ENCODE measurements around the gene GPC6.

The GPC6 gene

DNA sequence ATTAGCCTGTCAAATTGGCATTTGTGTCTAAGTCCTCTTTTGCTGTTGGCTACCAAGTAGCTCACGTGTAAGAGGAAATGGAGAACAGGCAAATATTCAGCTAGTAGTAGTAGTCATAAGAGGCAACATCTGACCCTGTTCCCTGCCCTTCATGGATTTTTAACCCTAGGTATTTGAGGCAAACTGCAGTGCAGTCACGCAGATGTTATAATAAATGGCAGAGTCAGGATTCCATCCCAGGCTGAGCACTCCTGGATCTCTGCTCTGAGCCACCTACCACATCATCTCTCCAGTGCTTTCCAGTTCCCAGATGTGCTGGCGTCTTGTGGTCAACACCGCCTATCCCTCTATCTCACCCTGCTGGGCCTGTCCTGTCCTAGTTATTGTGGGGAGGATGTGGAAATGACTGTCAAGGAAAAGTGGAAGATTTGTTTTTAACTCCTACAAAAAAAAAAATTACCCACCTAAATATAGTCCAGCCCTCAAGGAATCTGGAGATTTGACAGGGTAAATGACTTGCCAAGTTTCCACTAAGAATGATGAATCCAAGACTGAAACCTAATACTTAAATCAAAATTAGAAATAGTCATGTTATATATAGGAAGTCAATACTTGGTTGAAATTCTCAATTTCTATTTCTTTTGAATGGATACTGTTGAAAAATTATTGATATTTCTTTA is 322.9 kb downstream of the GPC6 start:
- Histone ChIP-seq H3K27ac (ENCODE audit: low read length) (no peak overlapping the region), H3K4me3 (ENCODE audit: low read depth in 1 of 2, low read length in 2 of 2) (no peak overlapping the region), H3K4me1 (ENCODE audit: control insufficient read depth in 1 of 2, insufficient read depth in 2 of 2, low read length in 2 of 2) (no peaks in the 10 kb centered on the region), H3K9me3 (ENCODE audit: control insufficient read depth in 1 of 2, low read length in 2 of 2) (no peaks in the 10 kb centered on the region), H3K36me3 (ENCODE audit: control insufficient read depth in 1 of 2, insufficient read depth in 2 of 2, low read length in 2 of 2) (no peaks in the 10 kb centered on the region), H3K27me3 (ENCODE audit: low read depth, low read length) (no peaks in the 10 kb centered on the region)

DNA sequence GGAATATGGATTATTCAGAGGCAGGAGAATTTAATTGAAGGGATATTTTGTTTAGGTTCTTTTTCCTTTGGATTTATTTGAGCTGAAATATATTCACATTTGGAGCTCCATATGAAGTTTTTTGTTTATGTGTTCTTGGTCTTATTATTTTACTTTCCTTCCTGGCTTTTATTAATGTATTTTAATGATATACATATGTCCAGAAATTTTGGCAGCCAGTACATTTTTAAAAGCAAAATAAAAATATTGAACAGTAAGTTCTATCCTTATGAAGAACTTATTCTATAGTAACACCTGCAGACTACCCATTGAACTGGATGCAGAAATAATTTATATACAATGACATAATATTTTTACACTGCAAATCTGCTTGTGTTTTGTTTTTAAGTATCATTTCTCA is 323.6 kb downstream of the GPC6 start:
- Histone ChIP-seq H3K27ac (ENCODE audit: low read length) (no peak overlapping the region), H3K4me1 (ENCODE audit: control insufficient read depth in 1 of 2, insufficient read depth in 2 of 2, low read length in 2 of 2) (no peaks in the 10 kb centered on the region), H3K9me3 (ENCODE audit: control insufficient read depth in 1 of 2, low read length in 2 of 2) (no peaks in the 10 kb centered on the region), H3K27me3 (ENCODE audit: low read depth, low read length) (no peaks in the 10 kb centered on the region), H3K36me3 (ENCODE audit: control insufficient read depth in 1 of 2, insufficient read depth in 2 of 2, low read length in 2 of 2) (no peaks in the 10 kb centered on the region), H3K4me3 (ENCODE audit: low read depth in 1 of 2, low read length in 2 of 2) (no peak overlapping the region)

DNA sequence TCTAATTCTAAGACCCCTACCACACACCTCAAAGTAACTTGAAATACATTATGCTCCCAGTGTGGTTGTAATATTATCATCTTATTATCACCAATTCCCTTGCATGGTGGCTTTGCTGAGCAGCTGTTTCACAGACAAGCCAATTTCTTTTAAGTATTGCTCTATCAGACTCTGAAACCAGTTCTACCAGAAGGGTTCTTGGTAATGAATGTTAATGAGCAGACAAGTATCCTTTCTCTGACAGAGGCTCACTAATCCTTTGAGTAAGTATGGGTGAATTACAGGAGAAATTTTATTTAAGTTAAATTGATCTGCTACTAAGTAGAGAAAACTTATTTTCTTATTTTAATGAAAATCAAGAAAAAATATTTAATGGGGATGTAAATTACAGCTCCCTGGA is 326.0 kb downstream of the GPC6 start:
- Histone ChIP-seq H3K9me3 (ENCODE audit: control insufficient read depth in 1 of 2, low read length in 2 of 2) (no peaks in the 10 kb centered on the region), H3K4me1 (ENCODE audit: control insufficient read depth in 1 of 2, insufficient read depth in 2 of 2, low read length in 2 of 2) (no peaks in the 10 kb centered on the region), H3K4me3 (ENCODE audit: low read depth in 1 of 2, low read length in 2 of 2) (no peak overlapping the region), H3K27ac (ENCODE audit: low read length) (no peak overlapping the region), H3K36me3 (ENCODE audit: control insufficient read depth in 1 of 2, insufficient read depth in 2 of 2, low read length in 2 of 2) (no peaks in the 10 kb centered on the region), H3K27me3 (ENCODE audit: low read depth, low read length) (no peaks in the 10 kb centered on the region)

DNA sequence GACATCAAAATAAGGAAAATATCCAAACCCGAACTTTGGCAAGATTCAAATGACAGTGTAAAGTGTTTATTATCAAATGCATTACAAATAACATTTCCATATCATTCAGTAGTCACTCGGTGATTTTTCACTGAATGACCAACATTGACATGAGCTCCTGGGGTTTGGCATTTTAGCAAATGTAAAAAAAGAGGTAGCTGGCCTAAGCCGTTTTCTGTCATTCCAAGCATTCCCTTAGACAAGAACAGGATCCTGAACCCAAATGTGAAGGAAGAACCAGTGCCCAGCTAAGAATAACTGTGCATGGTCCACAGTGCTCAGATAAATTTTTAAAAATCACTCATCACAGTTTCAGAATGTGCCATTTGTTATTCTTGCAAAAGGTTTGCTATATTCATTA is 327.9 kb downstream of the GPC6 start:
- no peaks in the 10 kb centered on the region for H3K4me1 ChIP-seq (ENCODE audit: control insufficient read depth in 1 of 2, insufficient read depth in 2 of 2, low read length in 2 of 2)

DNA sequence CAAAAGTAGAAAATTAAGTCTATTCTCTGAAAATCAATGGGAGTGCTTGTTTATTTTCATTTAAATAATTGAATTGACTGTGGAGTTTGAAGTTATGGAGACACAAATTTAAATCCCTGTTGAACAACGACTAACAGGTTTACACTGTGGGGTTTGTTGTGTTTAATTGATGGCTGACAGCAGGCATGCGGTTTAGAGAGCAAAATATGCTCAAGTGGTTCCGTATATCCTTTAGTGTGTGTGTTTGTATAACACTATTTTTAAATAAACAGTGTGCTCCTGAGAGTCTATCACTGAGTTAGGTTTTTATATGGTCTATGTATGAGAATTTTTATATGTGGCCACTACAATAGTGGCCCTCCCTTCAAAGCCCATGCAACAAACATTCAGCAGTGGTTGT is 332.0 kb downstream of the GPC6 start:
- H3K27ac ChIP-seq (ENCODE audit: low read length) = no peak overlapping the region
- no peak overlapping the region for H3K4me3 ChIP-seq (ENCODE audit: low read depth in 1 of 2, low read length in 2 of 2)
- no peaks in the 10 kb centered on the region for H3K4me1 ChIP-seq (ENCODE audit: control insufficient read depth in 1 of 2, insufficient read depth in 2 of 2, low read length in 2 of 2)
- H3K36me3 ChIP-seq (ENCODE audit: control insufficient read depth in 1 of 2, insufficient read depth in 2 of 2, low read length in 2 of 2) = no peaks in the 10 kb centered on the region
- no peaks in the 10 kb centered on the region for H3K9me3 ChIP-seq (ENCODE audit: control insufficient read depth in 1 of 2, low read length in 2 of 2)
- H3K27me3 ChIP-seq (ENCODE audit: low read depth, low read length) = no peaks in the 10 kb centered on the region

More for the DNA sequence above, 327.9 kb downstream of the GPC6 start:
- H3K4me3 ChIP-seq (ENCODE audit: low read depth in 1 of 2, low read length in 2 of 2) = no peak overlapping the region
- no peaks in the 10 kb centered on the region for H3K36me3 ChIP-seq (ENCODE audit: control insufficient read depth in 1 of 2, insufficient read depth in 2 of 2, low read length in 2 of 2)
- no peak overlapping the region for H3K27ac ChIP-seq (ENCODE audit: low read length)
- H3K27me3 ChIP-seq (ENCODE audit: low read depth, low read length) = no peaks in the 10 kb centered on the region
- H3K9me3 ChIP-seq (ENCODE audit: control insufficient read depth in 1 of 2, low read length in 2 of 2) = no peaks in the 10 kb centered on the region

DNA sequence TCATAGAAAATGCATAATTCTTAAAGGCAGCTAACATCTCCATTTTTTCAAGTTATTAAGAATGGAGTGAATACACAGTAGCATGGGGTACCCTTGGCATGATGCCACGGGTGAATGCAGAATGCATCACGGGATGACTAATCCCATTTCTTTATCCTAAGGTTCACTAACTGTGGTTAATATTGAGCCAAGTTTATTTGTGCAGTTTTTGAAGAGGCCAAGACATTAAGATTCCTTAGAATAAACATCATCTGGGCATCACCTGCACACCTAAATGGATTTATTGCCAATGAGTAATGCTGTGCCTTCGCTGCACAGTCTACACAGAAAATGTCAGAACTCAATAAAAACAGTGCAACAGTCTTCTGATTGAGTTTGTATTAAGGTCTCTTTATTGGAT is 333.1 kb downstream of the GPC6 start:
- Histone ChIP-seq H3K9me3 (ENCODE audit: control insufficient read depth in 1 of 2, low read length in 2 of 2) (no peaks in the 10 kb centered on the region), H3K27ac (ENCODE audit: low read length) (no peak overlapping the region), H3K27me3 (ENCODE audit: low read depth, low read length) (no peaks in the 10 kb centered on the region), H3K36me3 (ENCODE audit: control insufficient read depth in 1 of 2, insufficient read depth in 2 of 2, low read length in 2 of 2) (no peaks in the 10 kb centered on the region), H3K4me3 (ENCODE audit: low read depth in 1 of 2, low read length in 2 of 2) (no peak overlapping the region), H3K4me1 (ENCODE audit: control insufficient read depth in 1 of 2, insufficient read depth in 2 of 2, low read length in 2 of 2) (no peaks in the 10 kb centered on the region)

DNA sequence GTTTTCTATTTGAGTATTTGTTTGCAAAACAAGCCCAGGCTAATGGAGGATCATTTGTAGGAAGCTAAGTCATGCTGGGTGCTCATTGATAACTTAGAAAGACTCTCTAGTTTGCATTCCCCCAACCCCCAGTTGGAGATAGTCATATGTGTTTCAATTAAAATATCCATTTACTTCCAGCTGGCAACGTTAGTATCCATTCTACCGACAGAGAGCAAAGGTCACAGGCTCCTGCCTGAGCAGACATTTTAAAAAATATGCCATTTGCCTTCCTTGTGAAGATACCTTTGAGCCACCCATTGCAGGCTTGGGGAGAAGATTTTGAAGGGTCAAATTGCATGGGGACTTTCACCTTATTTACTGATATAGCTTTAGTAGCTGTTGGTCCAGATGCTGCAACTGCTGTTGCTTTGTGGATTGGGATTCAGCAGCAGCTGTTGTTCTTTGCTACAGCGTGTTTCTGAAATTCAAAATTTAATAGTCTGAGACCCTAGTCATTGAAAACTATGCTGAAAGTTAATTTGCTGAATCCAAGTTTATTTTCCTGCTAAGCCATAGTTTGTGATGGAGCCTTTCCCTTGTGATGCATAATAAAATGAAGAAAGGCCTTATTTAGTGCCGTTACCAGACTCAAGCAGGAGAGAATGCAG is 335.1 kb downstream of the GPC6 start:
- no peaks in the 10 kb centered on the region for H3K4me1 ChIP-seq (ENCODE audit: control insufficient read depth in 1 of 2, insufficient read depth in 2 of 2, low read length in 2 of 2)
- no peaks in the 10 kb centered on the region for H3K9me3 ChIP-seq (ENCODE audit: control insufficient read depth in 1 of 2, low read length in 2 of 2)
- H3K36me3 ChIP-seq (ENCODE audit: control insufficient read depth in 1 of 2, insufficient read depth in 2 of 2, low read length in 2 of 2) = no peaks in the 10 kb centered on the region
- no peaks in the 10 kb centered on the region for H3K27me3 ChIP-seq (ENCODE audit: low read depth, low read length)
- H3K4me3 ChIP-seq (ENCODE audit: low read depth in 1 of 2, low read length in 2 of 2) = no peak overlapping the region
- no peak overlapping the region for H3K27ac ChIP-seq (ENCODE audit: low read length)

DNA sequence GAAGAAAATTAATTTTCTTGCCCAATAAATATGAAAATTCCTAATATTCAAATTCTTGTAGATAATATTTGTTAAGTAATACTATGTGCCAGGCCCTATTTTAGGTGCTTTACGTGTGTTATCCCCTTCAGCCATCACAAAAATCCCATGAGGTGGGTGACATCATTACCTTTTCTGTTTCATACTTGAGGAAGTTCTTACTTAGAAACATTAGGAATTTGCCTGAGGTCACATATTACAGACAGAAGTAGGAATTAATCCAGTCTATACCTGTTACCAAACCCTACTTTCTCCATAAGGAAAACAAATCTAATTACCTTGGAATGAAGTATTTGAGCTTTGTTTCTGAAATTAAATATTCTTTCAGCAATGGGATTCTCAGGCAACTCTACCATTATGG is 336.1 kb downstream of the GPC6 start:
- Histone ChIP-seq H3K9me3 (ENCODE audit: control insufficient read depth in 1 of 2, low read length in 2 of 2) (no peaks in the 10 kb centered on the region), H3K4me3 (ENCODE audit: low read depth in 1 of 2, low read length in 2 of 2) (no peak overlapping the region), H3K27ac (ENCODE audit: low read length) (no peak overlapping the region), H3K36me3 (ENCODE audit: control insufficient read depth in 1 of 2, insufficient read depth in 2 of 2, low read length in 2 of 2) (no peaks in the 10 kb centered on the region), H3K4me1 (ENCODE audit: control insufficient read depth in 1 of 2, insufficient read depth in 2 of 2, low read length in 2 of 2) (no peaks in the 10 kb centered on the region), H3K27me3 (ENCODE audit: low read depth, low read length) (no peaks in the 10 kb centered on the region)

DNA sequence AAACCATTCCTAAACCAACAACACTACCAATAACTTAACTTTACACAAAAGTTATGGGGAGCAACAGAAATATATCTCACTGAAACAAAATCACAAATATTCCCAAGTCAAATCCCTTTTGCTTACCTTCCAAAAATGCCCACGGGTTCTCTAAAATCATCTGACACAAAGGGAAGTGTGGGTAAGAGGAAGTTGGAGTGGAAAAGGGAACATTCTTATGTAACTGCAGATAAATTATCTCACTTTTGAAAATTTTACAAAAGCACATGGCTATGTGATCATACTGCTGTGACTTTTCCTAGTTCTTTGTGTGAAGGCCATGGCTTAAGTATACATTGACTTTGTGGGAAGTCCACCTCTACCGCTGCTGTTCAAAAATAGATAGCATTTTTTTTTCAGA is 350.5 kb downstream of the GPC6 start:
- H3K4me3 ChIP-seq (ENCODE audit: low read depth in 1 of 2, low read length in 2 of 2) = no peak overlapping the region
- H3K27ac ChIP-seq (ENCODE audit: low read length) = no peak overlapping the region
- H3K36me3 ChIP-seq (ENCODE audit: control insufficient read depth in 1 of 2, insufficient read depth in 2 of 2, low read length in 2 of 2) = no peaks in the 10 kb centered on the region
- H3K9me3 ChIP-seq (ENCODE audit: control insufficient read depth in 1 of 2, low read length in 2 of 2) = no peaks in the 10 kb centered on the region
- no peaks in the 10 kb centered on the region for H3K27me3 ChIP-seq (ENCODE audit: low read depth, low read length)
- H3K4me1 ChIP-seq (ENCODE audit: control insufficient read depth in 1 of 2, insufficient read depth in 2 of 2, low read length in 2 of 2) = no peaks in the 10 kb centered on the region

DNA sequence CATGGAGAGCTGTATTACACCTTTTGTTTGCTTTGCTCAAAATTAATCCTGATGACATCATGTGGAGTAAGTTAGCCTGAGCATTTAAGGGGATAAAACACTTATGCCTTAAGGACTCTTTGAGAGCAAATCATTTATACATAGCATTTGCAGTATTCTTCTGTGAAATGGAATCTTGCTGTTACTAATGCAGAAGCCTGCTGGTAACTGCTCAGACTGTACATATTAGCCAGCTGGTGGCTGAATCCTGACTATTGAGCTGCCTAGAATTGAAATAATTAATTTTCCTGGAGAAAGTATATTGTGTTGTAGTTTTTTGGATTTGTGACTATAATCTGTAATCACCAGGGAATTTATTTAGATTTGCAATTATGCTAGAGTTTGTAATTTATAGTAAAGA is 363.2 kb downstream of the GPC6 start:
- H3K36me3 ChIP-seq (ENCODE audit: control insufficient read depth in 1 of 2, insufficient read depth in 2 of 2, low read length in 2 of 2) = no peaks in the 10 kb centered on the region
- H3K27ac ChIP-seq (ENCODE audit: low read length) = no peak overlapping the region
- H3K4me1 ChIP-seq (ENCODE audit: control insufficient read depth in 1 of 2, insufficient read depth in 2 of 2, low read length in 2 of 2) = no peaks in the 10 kb centered on the region
- no peaks in the 10 kb centered on the region for H3K9me3 ChIP-seq (ENCODE audit: control insufficient read depth in 1 of 2, low read length in 2 of 2)
- H3K27me3 ChIP-seq (ENCODE audit: low read depth, low read length) = no peaks in the 10 kb centered on the region
- no peak overlapping the region for H3K4me3 ChIP-seq (ENCODE audit: low read depth in 1 of 2, low read length in 2 of 2)

DNA sequence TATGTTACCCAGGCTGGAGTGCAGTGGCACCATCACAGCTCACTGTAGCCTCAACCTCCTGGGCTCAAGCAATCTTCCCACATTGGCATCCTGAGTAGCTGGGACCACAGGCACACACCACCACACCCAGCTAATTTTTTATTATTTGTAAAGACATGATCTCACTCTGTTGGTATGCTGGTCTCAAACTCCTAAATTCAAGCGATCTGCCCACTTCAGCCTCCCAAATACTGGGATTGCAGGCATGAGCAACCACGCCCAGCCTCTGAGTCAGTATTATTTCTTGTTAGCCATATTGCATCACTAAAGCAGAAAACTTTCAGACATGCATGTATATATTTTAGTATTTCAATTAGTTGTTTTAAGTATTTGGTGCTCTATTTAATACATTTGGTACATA is 376.4 kb downstream of the GPC6 start:
- H3K27ac ChIP-seq (ENCODE audit: low read length) = no peak overlapping the region
- no peaks in the 10 kb centered on the region for H3K36me3 ChIP-seq (ENCODE audit: control insufficient read depth in 1 of 2, insufficient read depth in 2 of 2, low read length in 2 of 2)
- no peaks in the 10 kb centered on the region for H3K27me3 ChIP-seq (ENCODE audit: low read depth, low read length)
- H3K9me3 ChIP-seq (ENCODE audit: control insufficient read depth in 1 of 2, low read length in 2 of 2) = no peaks in the 10 kb centered on the region
- H3K4me1 ChIP-seq (ENCODE audit: control insufficient read depth in 1 of 2, insufficient read depth in 2 of 2, low read length in 2 of 2) = no peaks in the 10 kb centered on the region
- H3K4me3 ChIP-seq (ENCODE audit: low read depth in 1 of 2, low read length in 2 of 2) = no peak overlapping the region

DNA sequence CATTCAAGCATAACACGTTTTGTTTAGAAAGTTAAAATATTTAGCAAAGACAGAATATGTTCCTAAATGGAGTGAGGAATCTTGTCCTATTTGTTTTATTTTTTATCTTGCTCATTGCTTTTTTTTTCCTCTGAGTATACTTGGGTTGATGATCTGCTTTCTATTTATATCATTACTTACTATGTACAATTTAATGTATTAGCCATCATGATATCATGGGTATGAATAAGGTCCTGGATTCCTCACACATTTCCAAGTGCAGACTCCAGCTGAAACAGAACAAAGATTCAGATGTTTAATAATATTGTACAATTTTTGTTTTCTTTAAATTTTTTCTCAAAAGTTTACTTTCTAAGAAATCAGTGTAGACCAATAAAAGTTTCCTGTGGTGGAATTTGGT is 388.2 kb downstream of the GPC6 start:
- Histone ChIP-seq H3K9me3 (ENCODE audit: control insufficient read depth in 1 of 2, low read length in 2 of 2) (no peaks in the 10 kb centered on the region), H3K36me3 (ENCODE audit: control insufficient read depth in 1 of 2, insufficient read depth in 2 of 2, low read length in 2 of 2) (no peaks in the 10 kb centered on the region), H3K27me3 (ENCODE audit: low read depth, low read length) (no peaks in the 10 kb centered on the region), H3K27ac (ENCODE audit: low read length) (no peak overlapping the region), H3K4me3 (ENCODE audit: low read depth in 1 of 2, low read length in 2 of 2) (no peak overlapping the region), H3K4me1 (ENCODE audit: control insufficient read depth in 1 of 2, insufficient read depth in 2 of 2, low read length in 2 of 2) (no peaks in the 10 kb centered on the region)

Measured in muscle layer of duodenum (tissue), 2 donors.